BLaER1 (cell line): ENCODE data around the gene KLHL29.

ENCODE experiments used
- H3K27ac ChIP-seq: shearing (Covaris generic); formaldehyde crosslinking; 2 replicates; pipeline ENCODE4 v1.8.1; 2022
- H3K27me3 ChIP-seq: shearing (Covaris generic); formaldehyde crosslinking; 2 replicates; pipeline ENCODE4 v1.8.1; 2022
- H3K36me3 ChIP-seq: shearing (Covaris generic); formaldehyde crosslinking; 2 replicates; pipeline ENCODE4 v1.8.1; 2022
- H3K4me1 ChIP-seq: shearing (Covaris generic); formaldehyde crosslinking; 2 replicates; pipeline ENCODE4 v1.8.1; 2022
- H3K4me2 ChIP-seq: shearing (Covaris generic); formaldehyde crosslinking; 2 replicates; pipeline ENCODE4 v1.8.1; 2022
- H3K4me3 ChIP-seq: shearing (Covaris generic); formaldehyde crosslinking; 2 replicates; pipeline ENCODE4 v1.8.1; 2022
- H3K9ac ChIP-seq: shearing (Covaris generic); formaldehyde crosslinking; 2 replicates; pipeline ENCODE4 v1.8.1; 2022
- H3K9me3 ChIP-seq: shearing (Covaris generic); formaldehyde crosslinking; 2 replicates; pipeline ENCODE4 v1.8.1; 2022
- H4K20me1 ChIP-seq: shearing (Covaris generic); formaldehyde crosslinking; 2 replicates; pipeline ENCODE4 v1.8.1; 2022
- Cebpa-rat ChIP-seq: shearing (Covaris generic); IDR thresholded peaks from 2 replicates; pipeline ENCODE4 v1.8.1; 2022

KLHL29 gene

DNA sequence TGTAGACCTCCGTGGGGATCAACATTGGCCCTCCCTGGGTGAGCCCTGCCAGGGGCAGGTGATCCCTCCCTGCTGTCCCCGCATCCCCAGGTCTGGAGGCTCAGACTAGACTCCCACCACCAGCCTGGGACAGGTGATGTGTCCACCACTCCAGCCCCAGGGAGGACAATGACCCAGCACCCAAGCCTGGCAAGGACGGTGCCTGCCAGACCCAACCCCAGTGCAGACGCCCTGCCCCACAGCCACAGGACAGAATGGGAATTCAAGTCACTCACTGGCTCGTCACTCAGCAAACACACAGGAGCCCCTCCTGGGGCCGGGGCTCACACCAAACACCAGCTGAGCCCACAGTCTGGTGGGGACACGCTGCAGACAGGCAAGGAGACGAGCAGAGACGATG lies 302.2 kb downstream of the KLHL29 start:
- Histone ChIP-seq H3K4me1 (peaks cover 63% of the 10 kb centered on the region), H4K20me1 (peaks cover 12% of the 10 kb centered on the region; the same call in 1 of the 2 replicates), H3K27ac (no peak overlapping the region), H3K4me2 (peak overlapping the region; percentile 34; the same call in 1 of the 2 replicates), H3K27me3 (no peaks in the 10 kb centered on the region), H3K36me3 (no peaks in the 10 kb centered on the region), H3K9me3 (no peaks in the 10 kb centered on the region), H3K4me3 (no peak overlapping the region), H3K9ac (no peak overlapping the region)
- TF ChIP-seq Cebpa-rat, result no peak

GRCh38 chr2:23687713-23688112 lies 302.7 kb downstream of the KLHL29 start:
- Histone ChIP-seq H3K9ac (no peak overlapping the region), H3K4me3 (no peak overlapping the region), H3K27ac (no peak overlapping the region), H3K4me1 (peaks cover 58% of the 10 kb centered on the region), H3K27me3 (no peaks in the 10 kb centered on the region), H3K4me2 (no peak overlapping the region), H3K36me3 (no peaks in the 10 kb centered on the region), H4K20me1 (peaks cover 12% of the 10 kb centered on the region; the same call in 1 of the 2 replicates), H3K9me3 (no peaks in the 10 kb centered on the region)
- TF ChIP-seq Cebpa-rat, result no peak

DNA sequence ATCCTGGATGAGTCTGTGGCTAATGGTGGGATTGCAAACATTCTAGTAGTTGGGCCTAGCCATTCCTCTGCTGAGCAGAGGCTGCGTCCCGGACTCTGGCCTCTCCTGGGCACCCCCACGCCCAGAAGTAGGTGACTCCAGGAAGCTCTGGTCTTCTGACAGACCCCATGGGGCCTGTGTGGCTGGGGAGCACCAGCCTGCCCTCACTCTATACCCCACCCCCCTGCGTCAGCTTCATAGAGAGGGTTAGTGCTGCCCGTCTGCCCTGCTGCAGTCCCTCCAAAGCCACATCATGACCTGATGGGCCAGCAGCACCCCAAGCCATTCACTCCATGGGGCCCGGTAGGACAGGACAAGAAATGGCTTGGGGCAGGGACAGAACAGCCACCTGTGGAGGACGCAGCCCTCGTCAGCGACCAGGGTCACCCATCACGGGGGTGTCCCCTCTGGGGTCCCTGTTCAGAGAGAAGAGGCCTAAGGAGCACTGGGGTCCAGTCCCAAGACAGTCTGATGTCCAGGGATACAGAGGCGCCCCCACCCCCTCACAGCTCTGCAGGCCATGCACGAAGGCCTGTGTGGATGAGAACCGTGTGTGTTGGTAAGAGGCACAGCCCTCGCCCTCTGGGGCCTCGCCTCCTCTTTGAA lies 303.6 kb downstream of the KLHL29 start:
- no peaks in the 10 kb centered on the region for H3K27me3 ChIP-seq
- H3K4me1 ChIP-seq, result peaks cover 49% of the 10 kb centered on the region
- no peak for TF ChIP-seq Cebpa-rat
- no peak overlapping the region for H3K4me3 ChIP-seq
- H3K36me3 ChIP-seq, result no peaks in the 10 kb centered on the region
- no peak overlapping the region for H3K27ac ChIP-seq
- peaks cover 12% of the 10 kb centered on the region; the same call in 1 of the 2 replicates for H4K20me1 ChIP-seq
- peak overlapping the region; percentile 49 for H3K4me2 ChIP-seq
- H3K9me3 ChIP-seq, result no peaks in the 10 kb centered on the region
- no peak overlapping the region for H3K9ac ChIP-seq

- Histone ChIP-seq H3K36me3 (no peaks in the 10 kb centered on the region), H3K27ac (no peak overlapping the region), H3K27me3 (no peaks in the 10 kb centered on the region), H3K4me2 (peak overlapping the region; percentile 49), H3K4me1 (peaks cover 43% of the 10 kb centered on the region), H3K9me3 (no peaks in the 10 kb centered on the region), H3K4me3 (no peak overlapping the region), H3K9ac (no peak overlapping the region), H4K20me1 (peaks cover 12% of the 10 kb centered on the region; the same call in 1 of the 2 replicates)
- no peak for TF ChIP-seq Cebpa-rat
These were observed 304.2 kb downstream of the KLHL29 start for GRCh38 chr2:23689131-23689700.

GRCh38 chr2:23689891-23690290 lies 304.9 kb downstream of the KLHL29 start:
- H3K27ac ChIP-seq, result no peak overlapping the region
- no peaks in the 10 kb centered on the region for H3K27me3 ChIP-seq
- TF ChIP-seq Cebpa-rat, result no peak
- no peak overlapping the region for H3K4me3 ChIP-seq
- H3K9me3 ChIP-seq, result no peaks in the 10 kb centered on the region
- no peaks in the 10 kb centered on the region for H3K36me3 ChIP-seq
- H3K4me2 ChIP-seq, result no peak overlapping the region
- no peak overlapping the region for H3K9ac ChIP-seq
- peaks cover 6% of the 10 kb centered on the region; the same call in 1 of the 2 replicates for H4K20me1 ChIP-seq
- H3K4me1 ChIP-seq, result peaks cover 37% of the 10 kb centered on the region

GRCh38 chr2:23690421-23691105 lies 305.6 kb downstream of the KLHL29 start:
- H3K27ac ChIP-seq, result no peak overlapping the region
- H3K9me3 ChIP-seq, result no peaks in the 10 kb centered on the region
- no peaks in the 10 kb centered on the region for H3K36me3 ChIP-seq
- TF ChIP-seq Cebpa-rat, result no peak
- H3K4me1 ChIP-seq, result peaks cover 30% of the 10 kb centered on the region
- H3K4me2 ChIP-seq, result no peak overlapping the region
- H3K27me3 ChIP-seq, result no peaks in the 10 kb centered on the region
- H4K20me1 ChIP-seq, result no peaks in the 10 kb centered on the region; the same call in 1 of the 2 replicates
- no peak overlapping the region for H3K4me3 ChIP-seq
- H3K9ac ChIP-seq, result no peak overlapping the region

DNA sequence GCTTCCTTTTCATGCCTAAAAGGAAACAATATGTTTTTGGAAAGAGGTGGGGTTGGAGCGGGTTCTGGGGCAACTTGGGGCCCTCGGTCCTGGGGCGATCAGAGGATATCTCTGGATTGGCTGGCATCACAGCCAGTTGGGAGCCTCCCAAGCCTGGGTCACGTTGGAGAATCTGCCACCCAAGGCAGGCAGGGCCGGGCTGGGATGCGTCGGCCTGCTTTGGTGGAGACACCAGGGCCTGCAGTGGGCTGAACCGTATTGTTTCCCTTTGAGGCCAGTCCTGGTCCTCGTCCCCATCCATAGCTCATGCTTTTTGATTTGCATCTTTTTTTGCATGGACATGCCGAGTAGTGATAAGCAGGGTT lies 306.1 kb downstream of the KLHL29 start:
- H3K4me1 ChIP-seq, result peaks cover 28% of the 10 kb centered on the region
- H3K4me3 ChIP-seq, result no peak overlapping the region
- no peaks in the 10 kb centered on the region for H3K27me3 ChIP-seq
- no peak overlapping the region for H3K4me2 ChIP-seq
- no peak overlapping the region for H3K9ac ChIP-seq
- H3K9me3 ChIP-seq, result no peaks in the 10 kb centered on the region
- no peak overlapping the region for H3K27ac ChIP-seq
- H3K36me3 ChIP-seq, result no peaks in the 10 kb centered on the region
- no peaks in the 10 kb centered on the region; the same call in 1 of the 2 replicates for H4K20me1 ChIP-seq
- TF ChIP-seq Cebpa-rat, result no peak

DNA sequence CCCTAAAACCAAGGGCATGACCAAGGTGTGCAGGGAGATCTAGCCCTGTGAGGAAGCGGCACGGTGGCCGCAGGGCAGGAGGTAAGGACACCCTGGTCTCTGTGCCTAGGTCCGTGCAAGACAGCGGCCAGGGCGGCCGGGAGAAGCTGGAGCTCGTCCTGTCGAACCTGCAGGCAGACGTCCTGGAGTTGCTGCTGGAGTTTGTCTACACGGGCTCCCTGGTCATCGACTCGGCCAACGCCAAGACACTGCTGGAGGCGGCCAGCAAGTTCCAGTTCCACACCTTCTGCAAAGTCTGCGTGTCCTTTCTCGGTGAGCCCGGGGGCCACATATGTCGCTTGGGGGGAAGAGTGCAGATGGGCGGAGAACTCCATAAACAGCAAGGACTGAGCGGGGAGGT lies 306.6 kb downstream of the KLHL29 start:
- H3K36me3 ChIP-seq, result no peaks in the 10 kb centered on the region
- no peak overlapping the region for H3K4me3 ChIP-seq
- H3K4me2 ChIP-seq, result no peak overlapping the region
- H4K20me1 ChIP-seq, result no peaks in the 10 kb centered on the region; the same call in 1 of the 2 replicates
- no peaks in the 10 kb centered on the region for H3K27me3 ChIP-seq
- no peak for TF ChIP-seq Cebpa-rat
- no peak overlapping the region for H3K27ac ChIP-seq
- no peaks in the 10 kb centered on the region for H3K9me3 ChIP-seq
- peaks cover 24% of the 10 kb centered on the region for H3K4me1 ChIP-seq
- H3K9ac ChIP-seq, result no peak overlapping the region

- no peak for TF ChIP-seq Cebpa-rat
- no peak overlapping the region for H3K4me2 ChIP-seq
These were observed 307.3 kb downstream of the KLHL29 start for GRCh38 chr2:23692263-23692662.

DNA sequence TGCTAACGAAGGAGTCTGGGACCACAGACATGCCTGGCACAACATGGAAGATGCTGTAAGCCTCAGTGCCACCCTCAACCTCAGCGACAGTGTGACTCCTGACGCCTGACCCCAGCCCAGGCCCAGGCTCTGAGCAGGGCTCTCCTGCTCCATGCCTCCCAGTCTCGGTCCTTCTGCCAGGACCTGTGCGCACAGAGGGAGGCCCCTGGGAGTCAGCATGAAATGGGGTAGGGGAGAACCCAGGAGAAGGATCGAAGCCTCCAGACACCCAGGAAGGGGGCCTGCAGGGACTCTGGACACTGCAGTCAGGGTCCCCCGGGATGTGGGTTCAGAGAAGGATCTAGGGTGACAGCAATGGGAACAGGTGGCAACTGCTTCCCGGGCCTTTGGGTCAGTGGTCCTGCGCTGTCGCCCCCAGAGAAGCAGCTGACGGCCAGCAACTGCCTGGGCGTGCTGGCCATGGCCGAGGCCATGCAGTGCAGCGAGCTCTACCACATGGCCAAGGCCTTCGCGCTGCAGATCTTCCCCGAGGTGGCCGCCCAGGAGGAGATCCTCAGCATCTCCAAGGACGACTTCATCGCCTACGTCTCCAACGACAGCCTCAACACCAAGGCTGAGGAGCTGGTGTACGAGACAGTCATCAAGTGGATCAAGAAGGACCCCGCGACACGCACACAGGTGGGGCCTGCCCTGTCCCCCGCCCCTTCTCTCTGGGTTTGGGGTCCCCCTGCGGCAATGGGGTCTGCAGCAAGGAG lies 308.0 kb downstream of the KLHL29 start:
- no peak overlapping the region for H3K9ac ChIP-seq
- no peak overlapping the region for H3K4me3 ChIP-seq
- peaks cover 12% of the 10 kb centered on the region for H3K4me1 ChIP-seq
- no peaks in the 10 kb centered on the region for H3K9me3 ChIP-seq
- no peak overlapping the region for H3K4me2 ChIP-seq
- H3K27ac ChIP-seq, result no peak overlapping the region
- no peaks in the 10 kb centered on the region for H3K36me3 ChIP-seq
- no peak for TF ChIP-seq Cebpa-rat
- H4K20me1 ChIP-seq, result no peaks in the 10 kb centered on the region; the same call in 1 of the 2 replicates
- no peaks in the 10 kb centered on the region for H3K27me3 ChIP-seq

More at GRCh38 chr2:23692263-23692662, 307.3 kb downstream of the KLHL29 start:
- no peak overlapping the region for H3K4me3 ChIP-seq
- H3K27me3 ChIP-seq, result no peaks in the 10 kb centered on the region
- peaks cover 17% of the 10 kb centered on the region for H3K4me1 ChIP-seq
- no peak overlapping the region for H3K27ac ChIP-seq
- no peaks in the 10 kb centered on the region for H3K9me3 ChIP-seq
- no peaks in the 10 kb centered on the region; the same call in 1 of the 2 replicates for H4K20me1 ChIP-seq
- no peaks in the 10 kb centered on the region for H3K36me3 ChIP-seq
- no peak overlapping the region for H3K9ac ChIP-seq
